GM20000 (cell line): ENCODE data around the gene CEP72.

Source experiments
- DNase-seq: peaks from one replicate; pipeline ENCODE4 v3.0.0; 2012; ENCODE audit warnings: low spot score
- TF ChIP-seq, protein P1 (sequence below): IDR thresholded peaks from 2 replicates; pipeline ENCODE4 v1.5.1; 2012; ENCODE audit warnings: mild to moderate bottlenecking, control low read depth; ENCODE audit errors: extremely low read depth, missing control alignments

Gene CEP72

GRCh38 chr5:610744-611730 is 1.1 kb upstream of the CEP72 start:
- no peak for DNase-seq
- TF ChIP-seq, protein P1, sequence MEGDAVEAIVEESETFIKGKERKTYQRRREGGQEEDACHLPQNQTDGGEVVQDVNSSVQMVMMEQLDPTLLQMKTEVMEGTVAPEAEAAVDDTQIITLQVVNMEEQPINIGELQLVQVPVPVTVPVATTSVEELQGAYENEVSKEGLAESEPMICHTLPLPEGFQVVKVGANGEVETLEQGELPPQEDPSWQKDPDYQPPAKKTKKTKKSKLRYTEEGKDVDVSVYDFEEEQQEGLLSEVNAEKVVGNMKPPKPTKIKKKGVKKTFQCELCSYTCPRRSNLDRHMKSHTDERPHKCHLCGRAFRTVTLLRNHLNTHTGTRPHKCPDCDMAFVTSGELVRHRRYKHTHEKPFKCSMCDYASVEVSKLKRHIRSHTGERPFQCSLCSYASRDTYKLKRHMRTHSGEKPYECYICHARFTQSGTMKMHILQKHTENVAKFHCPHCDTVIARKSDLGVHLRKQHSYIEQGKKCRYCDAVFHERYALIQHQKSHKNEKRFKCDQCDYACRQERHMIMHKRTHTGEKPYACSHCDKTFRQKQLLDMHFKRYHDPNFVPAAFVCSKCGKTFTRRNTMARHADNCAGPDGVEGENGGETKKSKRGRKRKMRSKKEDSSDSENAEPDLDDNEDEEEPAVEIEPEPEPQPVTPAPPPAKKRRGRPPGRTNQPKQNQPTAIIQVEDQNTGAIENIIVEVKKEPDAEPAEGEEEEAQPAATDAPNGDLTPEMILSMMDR = no peak

- no peak for DNase-seq
- TF ChIP-seq, protein P1 = no peak
Measured at GRCh38 chr5:612498-613424, 621 bp downstream of the CEP72 start.

GRCh38 chr5:616484-617039 is 4.4 kb downstream of the CEP72 start:
- TF ChIP-seq, protein P1 = no peak
- no peak for DNase-seq

- DNase-seq = no peak
- TF ChIP-seq, protein P1 = no peak
Measured at GRCh38 chr5:617896-618295, 5.8 kb downstream of the CEP72 start.

DNA sequence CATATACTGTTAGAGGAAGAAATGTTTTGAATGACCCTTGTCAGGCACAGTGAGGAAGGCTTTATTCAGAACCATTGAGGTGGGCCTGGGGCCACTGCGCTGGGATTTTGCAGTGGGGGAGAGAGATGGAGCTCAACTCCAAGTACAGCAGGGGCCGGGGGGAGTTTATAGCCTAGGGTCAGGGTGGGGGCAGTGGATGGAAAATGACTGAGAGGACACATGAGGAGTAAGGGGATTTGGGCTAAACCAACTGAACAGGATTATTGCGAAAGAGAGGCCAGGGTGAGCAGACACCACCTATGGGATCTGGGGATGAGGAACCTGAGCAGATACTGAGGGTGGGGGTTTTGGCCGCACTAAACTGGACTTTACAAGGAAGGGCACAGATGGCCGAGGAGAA is 6.3 kb downstream of the CEP72 start:
- TF ChIP-seq, protein P1 = no peak
- DNase-seq = no peak

- DNase-seq = no peak
- TF ChIP-seq, protein P1 = no peak
Measured at GRCh38 chr5:619444-619843, 7.3 kb downstream of the CEP72 start.
